Right lobe of liver (tissue), 6 donors: ENCODE measurements around the gene SPATA9. TPM values are rescaled to one million over a fixed set of nuclear protein-coding genes. Genes with fewer than 3 reads are reported as not detected.
"Not testable (repeated sequence)": the region's sequence is repeated elsewhere in the genome, so short reads cannot be mapped to it uniquely, and the experiment has no call there.

Experiments used
- ATAC-seq, 4 donors: fragments of 200-7000 bp; cut with Tn5 transposase; one replicate each; pipeline ENCODE4 v1.9.1; 2020; ENCODE audit warnings: mild to moderate bottlenecking in 4 of 4, moderate library complexity in 4 of 4
- DNase-seq, 3 donors: peaks; one replicate each; pipeline ENCODE4 v3.0.0-alpha.2; 2020
- H3K27ac ChIP-seq, 3 donors: fragments of 200-600 bp; one replicate each; pipeline ENCODE4 v1.8.0; 2022
- H3K27me3 ChIP-seq, 2 donors: fragments of 200-600 bp; one replicate each; pipeline ENCODE4 v1.8.0; 2022
- H3K36me3 ChIP-seq, 4 donors: fragments of 200-600 bp; sonication (generic) in 1 of 4; one replicate each; pipeline versions ENCODE4 v1.5.1 to v1.8.0; 2017 to 2022; ENCODE audit warnings: control low read depth in 1 of 4
- H3K4me1 ChIP-seq, 4 donors: fragments of 200-600 bp; sonication (generic) in 1 of 4; one replicate each; pipeline versions ENCODE4 v1.5.1 to v1.8.0; 2017 to 2022; ENCODE audit warnings: control low read depth in 1 of 4
- H3K4me3 ChIP-seq, 3 donors: fragments of 200-600 bp; one replicate each; pipeline ENCODE4 v1.8.0; 2022
- H3K9me3 ChIP-seq, 4 donors: fragments of 200-600 bp; sonication (generic) in 1 of 4; one replicate each; pipeline versions ENCODE4 v1.5.1 to v1.8.0; 2017 to 2022; ENCODE audit warnings: control low read depth in 1 of 4
- CTCF ChIP-seq, 4 donors: fragments of 200-600 bp in 3 of 4; fragments of 450-650 bp in 1 of 4; IDR thresholded peaks; one replicate each; pipeline versions ENCODE4 v1.5.1 to v1.8.0; 2016 to 2022; ENCODE audit warnings: antibody characterized with exemption in 4 of 4, mild to moderate bottlenecking in 2 of 4
- POLR2A ChIP-seq: fragments of 450-650 bp; IDR thresholded peaks from one replicate; pipeline ENCODE4 v1.6.1; 2017; ENCODE audit warnings: antibody characterized with exemption, mild to moderate bottlenecking
- WGBS: methylation state at CpG from one replicate; pipeline ENCODE4 v1.1.6; 2018; ENCODE audit warnings: low coverage, low lambda C conversion rate; ENCODE audit not compliant: insufficient coverage; ENCODE audit errors: missing lambda C conversion rate; 5-methylcytosine and 5-hydroxymethylcytosine counted together
- intact Hi-C, 2 donors: fragments of 100-400 bp; cut with DNase I; formaldehyde crosslinking; loops; one replicate each; pipeline versions ENCODE4 v1.11.2 to v1.14.1; 2022
- total RNA-seq, 6 experiments: library from RNA; depleted of rRNA in 2 of 6; stranded (reverse); fragments of >200 nt in 2 of 6; fragmentation: NEBNext Ultra II Directional in 3 of 6; extraction: Animal tissue kit (Norgen Biotek cat#: 25700) in 3 of 6; gene quantifications; one replicate each; pipeline versions ENCODE4 v1.1.0 to v1.2.4, GENCODE V29; 2016 to 2023
- donor health status: DM: no; HTN: yes; CAD: no.
- donor health status: DM: no; HTN: no; CAD: no.
- donor health status: DM: no; HTN: no; CAD: no.
- donor health status: DM: no; HTN: yes; CAD: no.
- donor health status: DM: no; HTN: yes; CAD: no.

The SPATA9 gene
- total RNA-seq, 6 experiments from 2014 or later: 0.35 to 0.55 (median 0.38) TPM; not detected in 2

DNA sequence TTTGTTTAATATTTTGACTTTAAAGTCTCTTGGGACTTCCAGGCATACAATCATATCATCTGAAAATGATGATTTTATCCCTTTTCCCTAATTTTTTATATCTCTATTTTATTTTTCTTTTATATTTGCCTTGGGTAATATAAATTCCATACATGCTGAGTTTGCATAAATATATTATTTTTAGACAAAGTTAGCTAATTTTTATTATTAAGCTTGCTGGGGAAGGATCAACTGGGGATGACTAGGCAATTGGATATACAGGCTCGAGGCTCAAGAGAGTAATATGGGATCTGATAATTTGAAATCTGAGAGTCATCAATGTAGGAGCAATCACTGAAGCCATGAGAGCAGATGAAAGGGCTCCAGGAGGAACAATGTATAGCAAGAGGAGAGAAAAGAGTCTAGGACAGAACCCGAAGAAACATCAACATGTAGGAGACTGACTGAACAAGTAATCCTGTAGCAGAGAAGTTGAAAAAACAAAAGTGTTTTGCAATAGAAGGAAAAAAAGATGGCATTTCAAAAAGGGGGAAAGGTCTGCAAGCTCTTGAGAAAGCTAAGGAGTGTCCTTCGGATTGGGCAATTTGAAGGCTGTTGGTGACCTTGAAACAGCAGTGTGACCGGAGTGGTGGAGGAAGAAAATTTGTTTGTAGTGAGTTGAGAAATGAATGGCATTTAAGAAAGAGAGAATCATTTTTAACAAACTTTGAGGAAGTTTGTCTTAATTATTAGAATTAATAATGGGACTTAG lies 31.3 kb upstream of the SPATA9 start:
- ATAC-seq: no peak
- no peak overlapping the region for H3K4me3 ChIP-seq
- no peaks in the 10 kb centered on the region for H3K27me3 ChIP-seq
- H3K36me3 ChIP-seq: no peaks in the 10 kb centered on the region
- TF ChIP-seq CTCF (IDR thresholded peaks at IDR 0.05): no peak
- TF ChIP-seq POLR2A: no peak
- no peak overlapping the region for H3K27ac ChIP-seq
- DNase-seq: no peak
- intact Hi-C loops: no loop called here
- H3K9me3 ChIP-seq: no peaks in the 10 kb centered on the region
- peaks cover 0 to 5% (median 0%) of the 10 kb centered on the region in 4 donors for H3K4me1 ChIP-seq
- WGBS: 76% methylated on average over 4 of the region's 4 CpGs

DNA sequence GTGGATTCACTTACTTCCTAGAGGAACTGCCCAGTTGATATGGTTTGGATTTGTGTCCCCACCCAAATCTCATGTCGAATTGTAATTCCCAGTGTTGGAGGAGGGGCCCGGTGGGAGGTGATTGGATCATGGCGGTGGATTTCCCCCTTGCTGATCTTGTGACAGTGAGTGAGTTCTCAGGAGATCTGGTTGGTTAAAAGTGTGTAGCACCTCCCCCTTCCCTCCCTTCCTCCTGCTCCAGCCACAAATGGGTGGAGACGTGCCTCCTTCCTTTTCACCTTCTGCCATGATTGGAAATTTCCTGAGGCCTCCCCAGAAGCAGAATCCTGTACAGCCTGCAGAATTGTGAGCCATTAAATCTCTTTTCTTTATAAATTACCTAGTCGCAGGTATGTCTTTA lies 30.5 kb upstream of the SPATA9 start:
- ATAC-seq, H3K27ac ChIP-seq: not testable (repeated sequence)
- 94% methylated on average over 5 of the region's 5 CpGs for WGBS

GRCh38 chr5:95712347-95712958 lies 29.7 kb upstream of the SPATA9 start:
- no peak for DNase-seq
- H3K27me3 ChIP-seq: no peaks in the 10 kb centered on the region
- H3K27ac ChIP-seq: no peak overlapping the region
- H3K4me3 ChIP-seq: no peak overlapping the region
- intact Hi-C loops: no loop called here
- 50% methylated on average over 1 of the region's 2 CpGs for WGBS
- H3K36me3 ChIP-seq: no peaks in the 10 kb centered on the region
- H3K9me3 ChIP-seq: no peaks in the 10 kb centered on the region
- TF ChIP-seq CTCF (IDR thresholded peaks at IDR 0.05) (no peak), POLR2A (no peak)
- H3K4me1 ChIP-seq: peaks cover 0 to 5% (median 0%) of the 10 kb centered on the region in 4 donors
- no peak for ATAC-seq

More for the DNA sequence above, 30.5 kb upstream of the SPATA9 start:
- H3K4me3 ChIP-seq, H3K9me3 ChIP-seq, H3K36me3 ChIP-seq, H3K4me1 ChIP-seq, H3K27me3 ChIP-seq, intact Hi-C loops, DNase-seq: not testable (repeated sequence)

DNA sequence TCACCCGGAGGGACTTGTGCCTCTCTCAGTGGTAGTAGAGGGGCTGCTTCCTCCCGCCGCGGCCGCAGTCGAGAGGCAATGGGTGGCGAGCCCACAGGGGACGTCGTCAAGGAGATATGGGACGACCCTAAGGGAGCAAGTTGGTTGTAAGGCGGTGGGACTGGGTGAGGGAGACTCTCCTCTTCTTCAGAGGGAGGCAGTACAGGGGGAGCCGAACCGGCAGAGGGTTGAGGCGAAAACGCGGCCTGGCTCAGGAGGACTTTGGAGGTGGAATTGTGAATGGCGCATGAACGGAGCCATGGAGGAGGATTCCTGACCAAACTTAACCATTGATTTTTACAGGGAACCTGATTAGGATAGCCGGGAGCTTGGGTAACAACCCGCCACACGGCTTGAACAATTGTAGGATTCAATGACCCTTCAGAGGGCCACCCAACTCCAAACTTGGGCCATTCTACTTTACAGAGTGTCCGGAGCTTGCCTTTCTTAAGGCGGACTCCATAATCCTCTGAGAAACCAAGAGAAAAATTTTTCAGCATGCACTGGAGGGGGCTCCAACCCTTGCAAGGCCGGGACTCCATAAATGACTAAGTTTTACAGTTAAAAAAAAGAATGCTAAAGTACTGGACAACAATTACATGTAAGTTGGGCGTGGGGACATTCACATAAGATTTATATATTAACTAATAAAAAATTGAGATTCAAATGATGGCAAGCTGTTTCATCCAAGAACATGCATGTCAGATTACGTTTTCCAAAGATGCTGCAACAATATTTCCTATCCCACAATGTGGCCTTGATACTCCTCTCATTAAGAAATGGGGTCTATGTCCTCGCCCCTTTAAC lies 28.9 kb upstream of the SPATA9 start:
- Histone ChIP-seq H3K4me1 (peaks cover 0 to 5% (median 0%) of the 10 kb centered on the region in 4 donors), H3K27me3 (no peaks in the 10 kb centered on the region), H3K27ac (no peak overlapping the region), H3K4me3 (no peak overlapping the region), H3K9me3 (no peaks in the 10 kb centered on the region), H3K36me3 (no peaks in the 10 kb centered on the region)
- ATAC-seq (no peak), DNase-seq (no peak)
- TF ChIP-seq CTCF (IDR thresholded peaks at IDR 0.05): no peak
- no peak for TF ChIP-seq POLR2A
- intact Hi-C loops: no loop called here
- WGBS: 91% methylated on average over 13 of the region's 27 CpGs

DNA sequence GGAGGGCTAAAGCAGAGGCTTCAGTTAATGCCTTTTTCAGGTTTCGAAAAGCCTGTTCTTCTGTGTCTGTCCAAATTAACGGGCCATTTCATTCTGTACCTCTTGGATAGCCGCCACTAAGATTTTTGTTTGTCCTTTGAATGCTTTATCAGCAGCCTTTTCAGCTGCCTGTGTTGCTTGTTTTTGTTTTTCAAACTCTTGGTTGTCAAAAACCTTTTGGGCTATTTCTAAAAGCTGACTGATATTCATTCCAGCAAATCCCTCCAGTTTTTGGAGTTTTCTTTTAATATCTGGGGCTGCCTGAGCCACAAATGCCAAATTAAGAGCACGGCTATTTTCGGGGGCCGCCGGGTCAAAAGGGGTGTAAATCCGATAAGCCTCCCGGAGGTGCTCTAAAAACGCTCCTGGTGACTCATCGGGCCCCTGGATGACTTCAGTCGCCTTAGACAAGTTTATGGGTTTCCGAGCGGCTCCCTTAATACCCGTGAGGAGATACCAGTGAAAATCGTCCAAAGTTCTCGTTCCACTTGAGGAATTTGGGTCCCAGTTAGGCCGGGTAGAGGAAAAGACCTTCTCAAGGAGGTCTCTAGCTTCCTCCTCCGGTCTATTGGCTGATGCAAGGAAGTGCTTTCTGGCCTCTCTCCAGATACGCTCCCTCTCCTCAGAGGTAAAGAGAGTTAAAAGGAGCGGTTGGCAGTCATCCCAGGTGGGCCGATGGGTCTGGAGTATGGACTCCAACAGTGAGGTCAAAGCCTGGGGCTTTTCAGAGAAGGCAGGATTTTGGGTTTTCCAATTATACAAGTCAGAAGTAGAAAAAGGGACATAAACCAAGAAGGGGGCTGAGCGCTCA lies 28.1 kb upstream of the SPATA9 start:
- DNase-seq, H3K27ac ChIP-seq, H3K36me3 ChIP-seq, H3K4me1 ChIP-seq, H3K27me3 ChIP-seq, intact Hi-C loops, ATAC-seq, H3K4me3 ChIP-seq, H3K9me3 ChIP-seq: not testable (repeated sequence)
- 71% methylated on average over 11 of the region's 23 CpGs for WGBS
